Activated naive CD4-positive, alpha-beta T cell treated with anti-CD3 and anti-CD28 coated beads for 36 hours (primary cell): ENCODE measurements around the gene NR1H2. TPM values are rescaled to one million over a fixed set of nuclear protein-coding genes. Genes with fewer than 3 reads are reported as not detected.

ENCODE experiments used
- CTCF ChIA-PET: fragments of 350-600 bp; sonication (Branson Sonifier 250); formaldehyde crosslinking; loops from one replicate; lab custom pipeline; 2021; ENCODE audit warnings: antibody characterized with exemption; lab: Charles Lee
- DNase-seq: peaks from one replicate; pipeline ENCODE4 v3.0.0-alpha.2; 2020
- H3K27ac Mint-ChIP-seq: one replicate; pipeline ENCODE4 v1.8.0; 2021; ENCODE audit warnings: mild to moderate bottlenecking, mixed read lengths
- H3K27me3 Mint-ChIP-seq: one replicate; pipeline ENCODE4 v1.8.0; 2021; ENCODE audit warnings: low read depth, mixed read lengths
- H3K36me3 Mint-ChIP-seq: one replicate; pipeline ENCODE4 v1.8.0; 2021; ENCODE audit warnings: low read depth, mixed read lengths
- H3K4me1 Mint-ChIP-seq: one replicate; pipeline ENCODE4 v1.8.0; 2021; ENCODE audit warnings: low read depth, mixed read lengths
- H3K4me3 Mint-ChIP-seq: one replicate; pipeline ENCODE4 v1.8.0; 2021; ENCODE audit warnings: mild to moderate bottlenecking, moderate library complexity, mixed read lengths
- H3K9me3 Mint-ChIP-seq: one replicate; pipeline ENCODE4 v1.8.0; 2021; ENCODE audit warnings: mixed read lengths
- intact Hi-C: fragments of 100-400 bp; cut with micrococcal nuclease; formaldehyde crosslinking; loops from one replicate; pipeline ENCODE4 v1.15.1; 2023
- total RNA-seq, 2 experiments: library from RNA; stranded (reverse); gene quantifications; one replicate each; pipeline ENCODE4 v1.2.3, GENCODE V29; 2021

The NR1H2 gene
- total RNA-seq, 2 experiments from 2014 or later = 47.2 to 49.3 TPM

- CTCF ChIA-PET = interaction anchor here (0.6 kb wide), 1 partner anchor 66 kb away, joined by 3 read pairs; no protein-coding TSS in a partner anchor
- H3K27ac Mint-ChIP-seq = no peak overlapping the region
- DNase-seq = no peak
- H3K4me3 Mint-ChIP-seq = no peak overlapping the region
- peaks cover 12% of the 10 kb centered on the region for H3K36me3 Mint-ChIP-seq
- H3K9me3 Mint-ChIP-seq = no peaks in the 10 kb centered on the region
- H3K4me1 Mint-ChIP-seq = peaks cover 13% of the 10 kb centered on the region
- intact Hi-C loops = no loop called here
- H3K27me3 Mint-ChIP-seq = peaks cover 26% of the 10 kb centered on the region
These were observed 47.2 kb downstream of the NR1H2 start for GRCh38 chr19:50423279-50424113.

- Mint-ChIP-seq H3K27me3 (peaks cover 10% of the 10 kb centered on the region), H3K9me3 (no peaks in the 10 kb centered on the region), H3K36me3 (peaks cover 3% of the 10 kb centered on the region), H3K27ac (no peak overlapping the region), H3K4me3 (no peak overlapping the region), H3K4me1 (peaks cover 4% of the 10 kb centered on the region)
- intact Hi-C loops = no loop called here
- CTCF ChIA-PET = no interaction called here
- DNase-seq = no peak
These were observed 49.3 kb downstream of the NR1H2 start for GRCh38 chr19:50425581-50425980.

- Mint-ChIP-seq H3K27ac (no peak overlapping the region), H3K27me3 (peaks cover 4% of the 10 kb centered on the region), H3K36me3 (no peaks in the 10 kb centered on the region), H3K9me3 (no peaks in the 10 kb centered on the region), H3K4me1 (peaks cover 14% of the 10 kb centered on the region), H3K4me3 (no peak overlapping the region)
- DNase-seq = no peak
- CTCF ChIA-PET = no interaction called here
- intact Hi-C loops = no loop called here
These were observed 51.2 kb downstream of the NR1H2 start for GRCh38 chr19:50427318-50427925.

- H3K9me3 Mint-ChIP-seq = no peaks in the 10 kb centered on the region
- no peaks in the 10 kb centered on the region for H3K36me3 Mint-ChIP-seq
- H3K27me3 Mint-ChIP-seq = peaks cover 8% of the 10 kb centered on the region
- CTCF ChIA-PET = interaction anchor here (0.7 kb wide), 1 partner anchor 71 kb away, joined by 3 read pairs; no protein-coding TSS in a partner anchor
- no peak overlapping the region for H3K27ac Mint-ChIP-seq
- peaks cover 17% of the 10 kb centered on the region for H3K4me1 Mint-ChIP-seq
- intact Hi-C loops = no loop called here
- DNase-seq = peak; percentile 59
- H3K4me3 Mint-ChIP-seq = peak overlapping the region; percentile 53
These were observed 51.8 kb downstream of the NR1H2 start for GRCh38 chr19:50427997-50428425.

- CTCF ChIA-PET = no interaction called here
- H3K9me3 Mint-ChIP-seq = no peaks in the 10 kb centered on the region
- intact Hi-C loops = no loop called here
- H3K4me3 Mint-ChIP-seq = peak overlapping the region; percentile 49
- H3K27ac Mint-ChIP-seq = no peak overlapping the region
- DNase-seq = no peak
- peaks cover 11% of the 10 kb centered on the region for H3K27me3 Mint-ChIP-seq
- H3K4me1 Mint-ChIP-seq = peaks cover 17% of the 10 kb centered on the region
- no peaks in the 10 kb centered on the region for H3K36me3 Mint-ChIP-seq
These were observed 52.7 kb downstream of the NR1H2 start for GRCh38 chr19:50428772-50429463.

GRCh38 chr19:50430888-50431342 is 54.7 kb downstream of the NR1H2 start:
- intact Hi-C loops = loop anchor here (1.0 to 2.0 kb wide), 2 partner anchors 45 to 46 kb away; partner anchors contain the start of genes EMC10, GARIN5A and POLD1
- Mint-ChIP-seq H3K36me3 (no peaks in the 10 kb centered on the region), H3K4me3 (peak overlapping the region; percentile 90), H3K4me1 (peaks cover 17% of the 10 kb centered on the region), H3K9me3 (no peaks in the 10 kb centered on the region), H3K27ac (peak overlapping the region; percentile 88), H3K27me3 (peaks cover 11% of the 10 kb centered on the region)
- DNase-seq = no peak
- CTCF ChIA-PET = no interaction called here

- Mint-ChIP-seq H3K4me1 (peaks cover 17% of the 10 kb centered on the region), H3K4me3 (peak overlapping the region; percentile 90), H3K27ac (peak overlapping the region; percentile 88), H3K9me3 (no peaks in the 10 kb centered on the region), H3K27me3 (peaks cover 11% of the 10 kb centered on the region), H3K36me3 (no peaks in the 10 kb centered on the region)
- CTCF ChIA-PET = no interaction called here
- peak; percentile 93 for DNase-seq
- intact Hi-C loops = loop anchor here (1.0 to 2.0 kb wide), 2 partner anchors 45 to 47 kb away; partner anchors contain the start of genes EMC10, GARIN5A and POLD1
These were observed 55.3 kb downstream of the NR1H2 start for GRCh38 chr19:50431343-50432220.

GRCh38 chr19:50432221-50433028 is 56.2 kb downstream of the NR1H2 start, which contains the start of gene MYBPC2:
Gene MYBPC2 (plus strand): TSS chr19:50432892. CDS start chr19:50432954, 62 bp downstream.
- H3K4me3 Mint-ChIP-seq = peak within 1 kb of the TSS; percentile 90
- peaks cover 17% of the 10 kb centered on the region for H3K4me1 Mint-ChIP-seq
- H3K9me3 Mint-ChIP-seq = no peaks in the 10 kb centered on the region
- peak within 1 kb of the TSS; percentile 88 for H3K27ac Mint-ChIP-seq
- no peaks in the 10 kb centered on the region for H3K36me3 Mint-ChIP-seq
- CTCF ChIA-PET = no interaction called here
- DNase-seq = no peak
- H3K27me3 Mint-ChIP-seq = peaks cover 11% of the 10 kb centered on the region
- intact Hi-C loops = no loop called here

Other genes with a start within 250 kb of the NR1H2 start
- gene IZUMO2, start 213.2 kb upstream of the NR1H2 start, total RNA-seq = not detected
- not detected for gene MYH14, start 172.8 kb upstream of the NR1H2 start, total RNA-seq
- gene KCNC3, start 47.1 kb upstream of the NR1H2 start, total RNA-seq = 1 to 10 TPM; 2.0 to 2.4 TPM
- 10 to 100 TPM; 40.2 to 41.0 TPM for gene NAPSA, start 10.8 kb upstream of the NR1H2 start, total RNA-seq
- 100 to 1,000 TPM; 221 to 224 TPM for gene POLD1, start 7.9 kb downstream of the NR1H2 start, total RNA-seq
- gene SPIB, start 42.5 kb downstream of the NR1H2 start, total RNA-seq = under 1 TPM; 0.36 to 0.47 TPM
- gene MYBPC2, start 56.4 kb downstream of the NR1H2 start, total RNA-seq = 1 to 10 TPM in 1 of 2 experiments, under 1 TPM in 1; 0.64 to 1.6 TPM
- gene EMC10, start 100.0 kb downstream of the NR1H2 start, total RNA-seq = 10 to 100 TPM; 28.4 to 29.2 TPM
- gene GARIN5A, start 100.4 kb downstream of the NR1H2 start, total RNA-seq = under 1 TPM in 1 of 2 experiments, not detected in 1; 0.57 TPM
- gene JOSD2, start 134.7 kb downstream of the NR1H2 start, total RNA-seq = 10 to 100 TPM; 17.2 to 17.9 TPM
- not detected for gene ASPDH, start 137.5 kb downstream of the NR1H2 start, total RNA-seq
- not detected for gene LRRC4B, start 192.0 kb downstream of the NR1H2 start, total RNA-seq